Erythroblast (primary cell): ENCODE measurements around the gene OPCML.

ENCODE experiments used
- GATA1 ChIP-seq: IDR thresholded peaks from 2 replicates; pipeline ENCODE4 v1.6.1; 2011; ENCODE audit warnings: low read depth, mild to moderate bottlenecking, control low read depth, low read length, moderate library complexity
- POLR2A ChIP-seq: IDR thresholded peaks from 2 replicates; pipeline ENCODE4 v1.6.1; 2011; ENCODE audit warnings: mild to moderate bottlenecking, low read length

DNA sequence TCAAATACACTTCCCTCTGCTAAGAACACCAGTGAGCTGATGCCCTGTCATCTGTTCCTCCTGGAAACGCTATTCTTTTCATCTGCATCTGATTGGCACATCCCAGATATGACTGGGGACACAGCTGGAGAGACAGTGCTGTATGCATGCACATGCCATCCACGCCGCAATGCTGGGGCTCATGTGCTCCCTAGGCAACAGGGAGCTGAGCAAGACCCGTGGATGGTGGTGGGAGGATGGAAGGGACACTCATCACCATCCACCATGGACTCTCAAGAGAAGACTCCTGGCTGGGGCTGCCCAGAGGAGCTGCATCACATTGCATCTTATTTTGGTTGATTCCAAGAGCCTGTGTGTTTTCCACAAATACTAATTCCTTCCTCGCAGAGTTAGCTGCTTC, 534.9 kb downstream of the OPCML start:
- TF ChIP-seq GATA1: no peak
- TF ChIP-seq POLR2A: no peak
